Measurements from ENCODE around the gene FBXO39. TPM values are rescaled to one million over a fixed set of nuclear protein-coding genes. Genes with fewer than 3 reads are reported as not detected.

The FBXO39 gene
- polyA plus RNA-seq, 2 of the 4 experiments (the other 2 are of a cell fraction), result not detected

- 1% methylated on average over 8 of the region's 8 CpGs for WGBS (ENCODE audit: missing lambda C conversion rate)
- Histone ChIP-seq H3K9me3 (peaks cover 7% of the 10 kb centered on the region; the same call in 2 of the 3 replicates), H3K27ac (no peak overlapping the region), H3K4me2 (no peak overlapping the region; the same call in 2 of the 3 replicates), H3K4me3 (no peak overlapping the region), H3K4me1 (no peaks in the 10 kb centered on the region)
- ATAC-seq (peak in 1 of 2 experiments; percentile 59; a peak in 1 of 6 replicates), FAIRE-seq (no peak), DNase-seq (ENCODE audit: low read depth in 1 of 2, low spot score in 1 of 2) (peak in 1 of 2 experiments; percentile 14)
- ChIA-PET POLR2A (no interaction called here), CTCF (interaction anchor here (0.6 to 2.1 kb wide), 10 partner anchors 9 to 237 kb away, joined by 3 to 12 read pairs (median 4); partner anchors contain the start of genes BCL6B and FBXO39)
- no peak for TF ChIP-seq HOXB13 (CRISPR knock-in tag; IDR thresholded peaks at IDR 0.05; ENCODE audit: low read depth)
- TF ChIP-seq NFE2L2 (conservative IDR thresholded peaks at IDR 0.05; ENCODE audit: low read length), result no peak
- no peak for TF ChIP-seq SMC3 (IDR thresholded peaks at IDR 0.05)
- TF ChIP-seq, protein P1, sequence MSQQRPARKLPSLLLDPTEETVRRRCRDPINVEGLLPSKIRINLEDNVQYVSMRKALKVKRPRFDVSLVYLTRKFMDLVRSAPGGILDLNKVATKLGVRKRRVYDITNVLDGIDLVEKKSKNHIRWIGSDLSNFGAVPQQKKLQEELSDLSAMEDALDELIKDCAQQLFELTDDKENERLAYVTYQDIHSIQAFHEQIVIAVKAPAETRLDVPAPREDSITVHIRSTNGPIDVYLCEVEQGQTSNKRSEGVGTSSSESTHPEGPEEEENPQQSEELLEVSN (IDR thresholded peaks at IDR 0.05; ENCODE audit: borderline replicate concordance, low read depth), result no peak
- TF ChIP-seq CBX8 (IDR thresholded peaks at IDR 0.05), result no peak
- no peak for TF ChIP-seq PBX3 (IDR thresholded peaks at IDR 0.05)
- TF ChIP-seq BHLHE40 (IDR thresholded peaks at IDR 0.05; ENCODE audit: low read depth, low read length), result no peak
- no peak for TF ChIP-seq USF2 (IDR thresholded peaks at IDR 0.05)
- TF ChIP-seq POLR2A (IDR thresholded peaks at IDR 0.05; ENCODE audit: low read length), result no peak
- TF ChIP-seq CHD4 (IDR thresholded peaks at IDR 0.05; ENCODE audit: borderline replicate concordance), result no peak
- no peak for TF ChIP-seq EHF (CRISPR knock-in tag; IDR thresholded peaks at IDR 0.05)
- no peak for TF ChIP-seq HMGXB4 (CRISPR knock-in tag; IDR thresholded peaks at IDR 0.05; ENCODE audit: borderline replicate concordance)
- no peak for TF ChIP-seq BCL3 (IDR thresholded peaks at IDR 0.05)
- no peak for TF ChIP-seq ZC3H11A (IDR thresholded peaks at IDR 0.05)
- no peak for TF ChIP-seq RFX5 (IDR thresholded peaks at IDR 0.05)
- TF ChIP-seq FOSB (CRISPR knock-in tag; IDR thresholded peaks at IDR 0.05), result no peak
- TF ChIP-seq RARB (CRISPR knock-in tag; IDR thresholded peaks at IDR 0.05), result no peak
- no peak for TF ChIP-seq ZSCAN20 (CRISPR knock-in tag; IDR thresholded peaks at IDR 0.05)
- TF ChIP-seq NR3C1 (IDR thresholded peaks at IDR 0.05), result no peak
Measured at GRCh38 chr17:6786618-6787017, 10.6 kb downstream of the FBXO39 start.

DNA sequence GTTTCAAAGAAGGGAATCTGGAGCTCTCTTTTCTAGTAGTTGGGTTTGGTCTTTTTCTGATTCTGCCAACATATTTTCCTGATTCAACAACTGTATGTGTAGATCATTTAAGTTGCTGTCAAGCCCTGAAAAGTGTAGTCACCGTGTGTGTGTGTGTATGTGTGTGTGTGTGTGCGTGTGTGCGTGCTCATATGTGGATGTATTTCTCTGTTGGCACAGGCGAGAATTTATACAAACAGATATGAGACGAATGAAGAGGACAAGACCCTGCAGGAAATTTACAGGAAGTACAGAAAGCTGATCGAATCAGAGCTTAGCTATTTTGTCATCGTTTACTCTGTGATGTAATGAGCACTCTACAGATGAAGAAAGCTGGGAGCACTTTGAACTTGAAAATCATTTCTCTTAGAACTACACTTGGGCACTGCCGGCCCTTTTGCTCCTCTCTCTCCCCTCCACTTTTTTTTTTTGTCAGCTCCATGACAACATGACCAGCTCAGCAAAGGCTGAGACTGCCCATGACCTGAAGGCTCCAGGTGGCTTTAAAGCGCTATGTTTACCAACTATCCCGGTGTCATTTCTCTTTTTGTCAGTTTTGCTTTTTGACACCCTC, 11.2 kb downstream of the FBXO39 start:
- ChIA-PET CTCF (interaction anchor here (0.6 to 2.1 kb wide), 14 partner anchors 10 to 971 kb away, joined by 3 to 12 read pairs (median 4); partner anchors contain the start of genes BCL6B and FBXO39), POLR2A (no interaction called here)
- WGBS (ENCODE audit: missing lambda C conversion rate), result 27% methylated on average over 10 of the region's 10 CpGs
- FAIRE-seq (no peak), DNase-seq (ENCODE audit: low read depth in 1 of 2, low spot score in 1 of 2) (no peak), ATAC-seq (peak in 1 of 2 experiments; percentile 42; a peak in 1 of 6 replicates)
- no peak overlapping the region for H3K4me3 ChIP-seq
- peaks cover 7% of the 10 kb centered on the region; the same call in 2 of the 3 replicates for H3K9me3 ChIP-seq
- H3K4me2 ChIP-seq, result no peak overlapping the region
- no peaks in the 10 kb centered on the region for H3K4me1 ChIP-seq
- no peak overlapping the region for H3K27ac ChIP-seq
- TF ChIP-seq HOXB13 (CRISPR knock-in tag; IDR thresholded peaks at IDR 0.05; ENCODE audit: low read depth) (no peak), POLR2AphosphoS2 (conservative IDR thresholded peaks at IDR 0.05; ENCODE audit: low read length) (no peak), CEBPB (IDR thresholded peaks at IDR 0.05) (no peak), RARB (CRISPR knock-in tag; IDR thresholded peaks at IDR 0.05) (no peak), KDM1A (IDR thresholded peaks at IDR 0.05; ENCODE audit: low read depth) (no peak), HMGXB4 (CRISPR knock-in tag; IDR thresholded peaks at IDR 0.05; ENCODE audit: borderline replicate concordance) (no peak), HEYL (CRISPR knock-in tag; IDR thresholded peaks at IDR 0.05) (no peak), CHD4 (IDR thresholded peaks at IDR 0.05; ENCODE audit: borderline replicate concordance) (no peak), CBX2 (IDR thresholded peaks at IDR 0.05; ENCODE audit: borderline replicate concordance, low read depth) (no peak), TP53 (CRISPR knock-in tag; IDR thresholded peaks at IDR 0.05) (no peak), RCOR1 (IDR thresholded peaks at IDR 0.05; ENCODE audit: low read depth, low read length) (no peak), KDM5A (IDR thresholded peaks at IDR 0.05) (no peak)
- TF ChIP-seq, protein P2, sequence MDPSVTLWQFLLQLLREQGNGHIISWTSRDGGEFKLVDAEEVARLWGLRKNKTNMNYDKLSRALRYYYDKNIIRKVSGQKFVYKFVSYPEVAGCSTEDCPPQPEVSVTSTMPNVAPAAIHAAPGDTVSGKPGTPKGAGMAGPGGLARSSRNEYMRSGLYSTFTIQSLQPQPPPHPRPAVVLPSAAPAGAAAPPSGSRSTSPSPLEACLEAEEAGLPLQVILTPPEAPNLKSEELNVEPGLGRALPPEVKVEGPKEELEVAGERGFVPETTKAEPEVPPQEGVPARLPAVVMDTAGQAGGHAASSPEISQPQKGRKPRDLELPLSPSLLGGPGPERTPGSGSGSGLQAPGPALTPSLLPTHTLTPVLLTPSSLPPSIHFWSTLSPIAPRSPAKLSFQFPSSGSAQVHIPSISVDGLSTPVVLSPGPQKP (IDR thresholded peaks at IDR 0.05; ENCODE audit: low read depth, low read length), result no peak
- TF ChIP-seq, protein P3, sequence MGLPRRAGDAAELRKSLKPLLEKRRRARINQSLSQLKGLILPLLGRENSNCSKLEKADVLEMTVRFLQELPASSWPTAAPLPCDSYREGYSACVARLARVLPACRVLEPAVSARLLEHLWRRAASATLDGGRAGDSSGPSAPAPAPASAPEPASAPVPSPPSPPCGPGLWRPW (IDR thresholded peaks at IDR 0.05), result no peak

Data from A549 (cell line).